HG02763 (cell line): ENCODE results near the gene FARP1.

Experiments
- ATAC-seq: cut with Tn5 transposase; IDR thresholded peaks from one replicate; pipeline ENCODE4 v1.9.1; 2021; ENCODE audit warnings: mild to moderate bottlenecking, moderate library complexity; ENCODE audit not compliant: unreplicated experiment

FARP1 gene

DNA sequence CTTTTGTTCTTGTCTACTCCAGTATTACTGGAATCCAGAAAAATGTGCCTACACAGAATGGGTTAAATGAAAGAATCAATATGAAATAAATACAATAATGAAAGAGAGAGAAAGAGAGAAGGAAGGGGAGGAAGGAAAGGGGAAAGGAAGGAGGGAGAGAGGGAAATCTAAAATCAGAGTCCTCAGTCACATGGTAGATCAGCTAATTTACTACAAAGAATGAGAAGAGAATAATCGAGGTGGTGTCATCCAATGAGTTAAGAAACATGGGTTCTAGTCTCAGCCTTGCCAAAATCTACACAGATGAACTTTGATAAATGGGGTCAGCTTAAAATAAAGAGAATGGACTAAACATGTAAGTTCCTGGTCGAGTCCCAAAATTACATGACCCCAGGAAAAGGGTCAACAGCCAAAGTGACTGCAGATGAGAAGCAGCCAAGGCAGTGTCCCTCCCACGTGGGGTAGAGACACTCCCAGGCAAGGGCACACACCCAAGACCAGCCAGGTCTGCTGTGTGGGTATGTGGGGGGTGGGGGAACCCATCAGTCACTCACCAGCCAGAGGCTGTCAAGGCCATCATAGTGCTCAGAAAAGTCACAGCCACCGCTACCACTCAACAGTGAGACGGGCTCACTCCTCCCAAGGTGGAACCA is 330.4 kb downstream of the FARP1 start:
- no peak for ATAC-seq

DNA sequence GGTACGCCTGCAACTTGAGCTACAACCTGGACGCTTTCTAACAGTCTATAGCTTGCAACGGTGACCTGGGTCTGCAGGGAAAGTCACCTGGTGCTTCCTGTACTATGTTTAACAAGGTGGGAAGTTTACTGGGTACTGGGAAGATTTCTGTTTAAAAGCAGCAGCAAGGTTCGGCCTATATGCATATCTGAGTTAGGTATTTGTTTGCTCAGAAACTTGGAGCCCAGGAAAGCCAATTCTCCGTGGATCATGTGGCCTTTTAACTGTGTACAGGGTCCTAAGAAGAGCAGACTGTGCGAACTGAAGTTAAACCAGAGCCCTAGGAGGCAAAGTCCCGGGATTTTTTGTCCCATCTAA is 330.9 kb downstream of the FARP1 start:
- no peak for ATAC-seq

DNA sequence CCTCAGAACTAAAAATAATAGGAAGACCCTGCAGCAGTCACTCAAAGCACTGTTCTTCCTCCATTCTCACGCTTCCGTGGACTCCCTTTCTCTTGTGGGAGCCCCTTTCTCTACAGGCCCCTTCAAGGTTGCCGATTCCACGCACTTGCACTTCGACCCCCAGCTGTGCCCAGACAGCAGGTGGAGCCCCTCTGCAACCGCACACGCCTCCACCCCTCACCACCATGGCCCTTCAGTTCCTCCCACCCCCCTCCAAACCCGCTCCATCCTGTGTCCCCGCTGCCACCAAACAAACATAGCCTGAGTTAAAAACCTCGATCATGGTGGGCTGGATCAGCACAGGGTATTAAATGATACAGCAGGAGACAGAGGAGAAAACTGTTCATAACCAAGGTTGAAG is 331.4 kb downstream of the FARP1 start:
- no peak for ATAC-seq

DNA sequence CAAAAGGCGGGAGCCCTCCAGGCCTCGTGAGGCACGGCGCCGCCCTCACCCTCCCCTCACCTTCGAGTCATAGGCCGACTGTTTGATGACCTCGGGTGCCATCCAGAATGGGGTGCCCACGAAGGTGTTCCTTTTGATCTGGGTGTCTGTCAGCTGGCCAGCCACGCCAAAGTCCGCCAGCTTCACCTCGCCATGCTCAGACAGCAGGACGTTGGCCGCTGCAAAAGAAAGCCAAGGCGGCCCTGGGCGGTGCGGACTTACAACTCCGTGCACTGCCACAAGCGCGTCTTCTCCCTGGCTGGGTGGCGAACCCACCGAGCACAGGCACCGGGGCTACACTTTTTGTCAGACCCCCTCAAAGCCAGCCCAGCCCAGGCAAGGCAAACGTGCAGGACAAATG is 331.9 kb downstream of the FARP1 start:
- ATAC-seq: no peak

DNA sequence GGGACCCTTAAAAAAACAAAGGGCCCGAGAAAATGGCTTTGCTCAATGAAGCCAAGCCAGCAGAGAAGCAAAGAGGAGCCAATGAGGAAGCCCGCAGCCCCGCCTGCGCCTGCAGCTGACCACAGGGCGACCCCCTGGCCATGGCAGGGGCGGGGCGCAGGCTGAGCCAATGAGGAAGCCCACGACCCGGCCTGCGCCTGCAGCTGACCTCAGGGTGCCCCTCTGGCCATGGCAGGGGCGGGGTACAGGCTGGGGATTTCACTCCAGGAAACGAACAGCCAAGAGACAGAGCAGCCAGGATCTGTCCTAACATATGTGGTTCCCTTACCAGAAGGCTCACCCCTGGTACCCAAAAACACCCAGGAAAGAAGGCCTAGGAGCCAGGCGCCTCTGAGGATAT is 332.6 kb downstream of the FARP1 start:
- no peak for ATAC-seq

DNA sequence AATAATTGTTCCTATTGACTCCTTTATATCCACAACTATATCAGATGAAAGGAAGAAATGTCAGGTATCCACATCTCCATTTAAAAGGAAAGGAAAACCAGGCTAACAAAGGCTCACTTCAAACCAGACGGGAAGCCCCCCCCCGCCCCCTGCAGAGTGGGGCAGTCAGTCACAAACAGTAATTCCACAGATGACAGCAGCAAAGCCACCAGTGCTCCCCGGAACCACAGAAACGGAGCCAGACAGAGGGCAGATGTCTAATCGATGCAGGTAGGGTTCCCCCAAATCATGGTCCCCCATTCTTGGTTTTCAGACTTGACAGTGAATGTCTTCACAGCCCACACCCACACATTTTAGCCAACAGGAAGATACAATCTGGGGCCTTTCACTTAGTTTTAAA is 333.2 kb downstream of the FARP1 start:
- peak; percentile 19 for ATAC-seq

DNA sequence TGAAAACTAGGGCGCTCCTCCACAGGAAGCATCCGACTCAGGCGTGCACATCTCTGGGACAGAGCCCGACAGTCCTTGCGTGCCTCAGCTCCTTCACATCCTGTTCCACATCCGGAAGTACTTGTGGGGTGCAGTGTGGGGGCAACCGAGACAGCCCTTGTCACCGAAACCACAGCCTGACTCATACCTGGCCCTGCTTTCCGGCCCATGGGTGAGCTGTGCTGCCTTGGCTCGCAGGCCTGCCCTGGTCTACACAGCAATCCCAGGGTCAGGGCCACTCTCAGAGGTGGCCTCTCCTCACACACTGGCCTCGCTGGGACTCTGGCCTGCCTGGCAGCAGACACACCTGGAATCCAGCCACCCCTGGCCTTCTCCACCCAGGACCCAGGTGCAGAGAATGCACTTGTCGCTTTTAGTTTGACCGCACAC is 333.7 kb downstream of the FARP1 start:
- ATAC-seq: peak; percentile 93

DNA sequence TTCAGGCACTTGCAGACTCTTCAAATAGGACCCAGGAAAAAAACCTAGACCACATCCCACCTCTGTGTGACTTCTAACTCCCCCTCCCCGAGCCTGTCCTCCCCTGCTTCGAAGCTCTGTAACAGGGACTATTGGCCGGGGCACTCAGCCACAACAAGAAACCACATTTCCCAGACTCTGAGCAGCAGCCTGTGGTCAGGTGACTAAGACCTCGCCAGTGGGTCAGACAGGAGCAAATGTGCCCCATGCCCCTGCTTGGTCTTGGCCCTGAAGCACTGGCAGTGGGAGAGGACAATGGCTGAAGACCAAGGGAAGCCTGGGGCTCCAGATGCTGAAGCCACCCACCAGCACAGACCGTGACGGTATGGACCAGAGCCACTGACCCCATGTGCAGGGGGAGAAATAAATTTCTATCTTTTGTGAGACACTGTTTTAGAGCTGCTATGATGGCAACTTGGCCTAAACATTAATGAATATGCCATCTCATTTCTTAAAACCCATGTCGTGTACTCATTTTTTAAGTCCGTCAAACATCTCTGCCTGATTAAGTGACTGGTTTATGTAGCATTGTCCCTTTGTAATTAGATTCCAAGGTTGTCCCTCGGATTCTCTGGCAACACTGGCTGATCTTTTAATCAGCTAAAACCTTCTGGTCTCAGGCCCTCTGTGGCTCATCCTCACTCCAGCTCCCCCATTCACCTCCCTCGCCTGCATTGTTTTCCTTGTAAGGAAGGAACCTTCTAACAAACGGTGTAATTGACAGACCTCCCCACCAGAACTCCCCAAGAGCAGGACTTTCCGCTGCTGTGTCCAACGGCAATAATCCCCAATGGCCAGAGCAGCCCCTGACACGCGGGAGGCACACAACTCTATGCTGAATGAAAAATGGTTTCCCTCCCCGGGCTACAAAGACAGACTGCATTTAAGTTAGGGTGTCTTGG is 335.6 kb downstream of the FARP1 start:
- peak; percentile 38 for ATAC-seq

DNA sequence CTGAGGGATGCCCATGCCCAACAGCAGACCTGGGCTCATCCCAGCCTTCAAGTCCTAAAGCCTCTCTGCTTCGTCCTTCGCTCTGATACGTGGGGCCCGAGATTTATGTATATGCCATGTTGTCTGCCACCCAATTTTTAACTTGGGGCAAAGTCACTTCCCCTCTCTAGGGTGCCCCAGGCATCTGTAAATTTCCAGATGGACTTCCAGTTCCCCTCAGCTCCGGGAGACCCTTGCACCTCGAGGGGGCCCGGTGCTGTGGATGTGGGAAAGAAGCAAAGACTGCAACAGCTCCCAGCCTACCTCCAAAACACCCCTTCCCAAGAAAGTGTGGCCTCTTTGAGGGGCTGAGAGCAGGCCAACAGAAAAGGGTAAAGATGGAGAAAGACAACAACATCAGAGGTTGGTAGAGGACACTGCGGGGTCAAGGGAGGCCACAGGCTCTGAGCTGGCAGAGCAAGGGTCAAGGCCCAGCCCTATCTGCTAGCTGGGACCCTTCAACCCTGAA is 336.7 kb downstream of the FARP1 start:
- no peak for ATAC-seq

DNA sequence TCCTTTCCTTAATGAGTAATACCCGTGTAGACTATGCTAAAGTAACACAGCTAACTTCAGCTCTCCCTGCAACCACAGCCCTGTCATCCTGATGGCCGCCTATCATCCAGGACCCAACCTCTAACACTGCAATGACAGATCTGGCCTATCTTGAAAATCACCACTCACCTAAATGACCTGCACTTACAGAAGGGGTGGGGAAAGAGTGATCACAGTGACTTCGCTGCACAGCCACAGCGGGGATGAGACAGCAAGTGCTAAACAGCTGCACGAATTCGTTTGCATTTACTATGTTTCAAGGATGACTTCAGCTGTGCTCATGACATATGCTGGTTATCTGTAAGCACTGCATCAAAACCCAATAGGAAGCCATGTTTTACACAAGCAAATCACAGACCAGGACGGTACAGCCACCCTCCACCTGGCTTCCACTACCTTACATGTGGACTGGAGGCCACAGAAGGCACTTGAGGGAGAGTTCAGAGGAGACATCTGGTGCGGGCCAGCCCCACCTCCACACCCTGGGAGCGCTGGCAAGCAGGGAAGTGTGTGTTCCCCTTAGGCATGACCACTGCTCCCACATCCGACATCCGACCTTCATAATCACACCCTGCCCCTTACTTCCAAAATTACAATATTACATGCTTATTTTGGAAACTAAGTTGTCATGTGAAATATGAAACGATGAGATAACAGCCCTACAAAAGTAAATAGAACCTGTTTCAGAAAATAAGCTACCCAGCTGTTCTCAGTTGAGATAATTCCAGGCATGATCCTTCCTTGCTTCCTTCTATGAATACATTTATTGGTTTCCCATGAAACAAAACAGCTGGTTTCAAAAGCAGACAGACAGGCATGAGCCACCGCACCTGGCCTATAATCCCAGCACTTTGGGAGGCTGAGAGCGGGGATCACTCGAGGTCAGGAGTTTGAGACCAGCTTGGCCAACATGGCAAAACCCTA is 338.3 kb downstream of the FARP1 start:
- ATAC-seq: no peak

DNA sequence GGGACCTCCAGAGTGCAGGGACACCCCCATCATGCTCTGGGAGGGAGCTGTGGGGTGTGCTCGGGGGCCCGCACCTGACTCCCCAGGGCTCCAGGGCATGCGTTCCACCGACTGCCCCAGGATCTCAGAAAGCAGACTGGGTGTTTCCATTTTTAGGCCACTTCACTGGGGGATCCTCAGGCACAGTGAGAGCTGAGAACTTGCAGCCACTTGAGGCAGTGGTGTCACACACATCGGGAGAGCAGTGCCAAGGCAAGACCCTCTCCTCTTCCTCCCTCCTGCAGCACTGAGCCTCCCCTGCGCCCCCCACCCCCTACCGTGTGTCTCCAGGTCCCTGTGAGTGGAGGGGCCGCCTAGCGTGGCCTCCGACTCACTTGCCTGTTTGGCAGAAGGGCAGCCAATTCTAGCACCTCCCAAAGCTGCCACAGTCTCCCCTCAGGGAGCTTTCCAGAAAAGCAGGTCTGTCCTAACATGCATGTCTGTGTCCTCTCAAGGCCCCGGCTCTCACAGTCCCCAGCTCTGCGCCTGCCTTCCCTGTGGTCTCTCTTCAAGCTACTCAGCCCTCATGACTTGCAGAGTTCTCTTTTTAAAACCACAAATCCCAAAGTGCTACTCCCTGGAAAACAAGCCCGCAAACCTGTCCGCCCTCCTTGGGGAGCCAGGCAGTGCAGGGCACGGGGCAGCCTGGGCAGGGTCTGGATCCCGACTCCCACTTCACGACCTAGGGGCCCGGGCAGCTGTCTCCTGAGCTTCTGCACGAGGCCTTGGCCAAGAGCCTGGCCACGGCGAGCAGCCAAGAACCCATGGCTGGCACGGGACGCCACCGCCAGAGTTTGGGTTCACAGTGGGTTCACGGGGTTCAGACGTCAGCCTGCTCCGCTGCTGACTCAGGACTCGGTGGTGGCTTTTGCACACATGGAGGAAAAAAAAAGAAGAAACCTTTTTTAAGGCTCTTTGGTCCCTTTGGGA is 339.9 kb downstream of the FARP1 start:
- ATAC-seq: no peak

DNA sequence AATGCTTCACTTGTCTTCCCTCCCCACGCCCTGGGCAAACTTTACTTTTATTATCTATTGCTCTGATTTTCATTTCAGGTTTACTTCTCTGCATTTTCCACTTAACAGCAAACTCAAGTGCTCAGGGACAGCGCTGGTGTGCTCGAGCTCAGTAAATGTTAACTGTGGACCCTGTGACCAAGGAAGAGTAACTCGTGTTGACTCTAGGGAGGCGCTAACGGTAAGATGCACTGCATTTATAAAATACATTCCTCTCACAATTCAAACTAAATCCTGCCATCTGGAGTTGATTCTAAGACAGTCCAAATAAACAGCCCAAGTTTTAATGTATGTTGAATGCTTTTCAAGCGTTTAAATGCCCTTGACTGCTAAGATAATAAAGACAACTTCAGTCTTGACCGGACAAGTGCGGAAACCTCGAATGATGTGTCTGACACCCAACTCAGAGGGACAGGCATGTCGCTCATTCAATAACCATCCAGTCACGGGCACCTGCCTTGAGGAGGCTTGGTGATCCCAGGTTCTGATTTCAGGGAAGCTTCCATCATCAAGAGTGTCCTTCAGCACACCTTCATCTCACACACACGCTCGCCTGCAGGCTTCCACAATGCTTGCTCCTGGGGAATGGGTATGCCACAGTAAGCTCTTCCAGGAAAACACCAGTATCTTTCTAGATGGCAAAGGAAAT is 340.9 kb downstream of the FARP1 start:
- ATAC-seq: no peak

DNA sequence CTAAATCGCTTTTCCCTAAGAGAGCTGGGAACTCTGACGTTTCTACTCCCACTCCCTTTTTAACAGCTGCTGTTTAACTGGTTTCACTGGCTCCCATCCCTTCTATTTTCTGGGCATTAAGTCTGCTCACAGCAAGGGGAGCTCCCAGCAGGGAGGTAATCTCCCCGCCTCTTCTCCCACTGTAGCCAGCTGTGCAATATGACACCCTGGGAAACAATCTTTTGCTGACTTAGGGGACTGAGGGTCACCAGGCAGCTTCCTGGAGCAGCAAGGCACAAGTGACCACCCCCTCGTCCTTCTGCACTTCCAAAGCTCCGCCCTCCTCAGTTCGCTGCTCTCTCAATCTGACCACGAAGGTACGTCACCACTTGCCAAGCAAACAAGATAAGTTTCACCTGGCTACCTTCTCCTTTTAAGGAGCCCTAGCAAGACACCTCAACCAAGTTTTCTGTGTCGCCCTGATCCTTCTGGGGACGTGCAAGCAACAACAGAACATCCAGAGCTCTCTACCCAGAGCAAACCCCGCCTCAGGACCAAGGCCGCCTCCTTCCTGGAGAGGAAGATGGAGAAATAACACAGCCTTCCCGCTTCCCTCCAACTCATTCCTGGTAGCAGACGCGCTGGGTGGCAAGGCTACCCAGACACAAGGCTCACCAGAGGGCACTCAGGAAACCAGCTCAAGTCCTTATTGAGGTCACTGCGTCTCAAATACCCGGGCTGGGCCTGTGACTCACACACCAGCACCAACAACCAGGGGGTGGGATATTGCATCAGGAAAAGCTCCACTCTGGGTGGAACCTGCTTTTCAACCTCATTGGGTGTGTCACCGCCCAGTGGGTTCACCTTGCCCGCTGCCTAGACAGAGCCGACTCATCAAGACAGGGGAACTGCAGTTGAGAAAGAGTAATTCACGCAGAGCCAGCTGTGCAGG is 341.7 kb downstream of the FARP1 start:
- no peak for ATAC-seq

DNA sequence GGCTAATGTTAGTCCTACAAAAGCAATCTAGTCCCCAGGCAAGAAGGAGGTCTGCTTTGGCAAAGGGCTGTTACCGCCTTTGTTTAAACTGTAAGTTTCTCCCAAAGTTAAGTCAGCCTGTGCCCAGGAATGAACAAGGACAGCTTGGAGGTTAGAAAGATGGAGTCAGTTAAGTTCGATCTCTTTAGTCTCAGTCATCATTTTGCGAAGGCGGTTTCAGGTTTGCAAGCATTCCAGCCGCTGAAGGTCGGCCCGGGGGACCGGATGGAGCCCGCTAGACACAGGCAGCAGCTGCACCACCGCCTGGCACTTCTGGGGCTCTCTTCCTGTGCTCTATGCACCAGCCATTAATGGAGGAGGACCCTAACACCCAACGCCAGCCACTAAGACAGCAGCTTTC is 342.7 kb downstream of the FARP1 start:
- no peak for ATAC-seq

DNA sequence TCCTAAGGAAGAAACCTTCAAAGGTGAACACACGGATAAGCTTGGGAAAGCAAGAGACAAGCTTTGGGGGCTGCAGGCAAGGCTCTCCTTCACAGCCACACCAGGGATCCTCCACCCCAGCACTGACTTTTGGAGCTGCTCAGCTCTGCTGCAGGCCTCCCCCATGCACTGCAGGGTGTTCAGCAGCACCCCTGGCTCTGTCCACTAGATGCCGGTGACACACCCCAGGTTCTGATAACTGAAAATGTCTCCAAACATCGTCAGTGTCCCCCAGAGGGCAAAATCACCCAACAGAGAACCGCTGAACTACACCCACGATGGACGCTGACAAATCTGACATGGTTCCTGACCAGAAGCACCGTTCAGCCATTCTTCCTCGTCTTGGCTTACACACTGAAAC is 343.5 kb downstream of the FARP1 start:
- no peak for ATAC-seq

DNA sequence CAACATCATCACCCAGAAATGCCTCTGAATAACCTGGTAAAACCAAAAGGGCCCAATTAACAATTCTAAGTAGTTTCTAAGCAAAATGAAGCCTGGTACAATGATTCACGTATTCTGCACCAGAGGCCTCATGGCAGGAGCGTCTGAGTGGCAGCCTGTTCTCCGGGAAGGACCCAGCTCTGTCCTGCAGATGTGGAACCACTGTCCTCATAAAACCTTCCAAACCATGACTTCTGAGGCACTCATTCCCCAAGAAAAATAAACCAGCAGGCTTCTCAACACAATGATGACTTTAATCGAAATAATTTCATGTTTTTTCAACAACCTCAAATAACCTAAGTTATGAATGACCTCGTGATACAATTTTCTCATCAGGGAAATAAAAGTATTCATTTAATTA is 344.1 kb downstream of the FARP1 start:
- no peak for ATAC-seq

DNA sequence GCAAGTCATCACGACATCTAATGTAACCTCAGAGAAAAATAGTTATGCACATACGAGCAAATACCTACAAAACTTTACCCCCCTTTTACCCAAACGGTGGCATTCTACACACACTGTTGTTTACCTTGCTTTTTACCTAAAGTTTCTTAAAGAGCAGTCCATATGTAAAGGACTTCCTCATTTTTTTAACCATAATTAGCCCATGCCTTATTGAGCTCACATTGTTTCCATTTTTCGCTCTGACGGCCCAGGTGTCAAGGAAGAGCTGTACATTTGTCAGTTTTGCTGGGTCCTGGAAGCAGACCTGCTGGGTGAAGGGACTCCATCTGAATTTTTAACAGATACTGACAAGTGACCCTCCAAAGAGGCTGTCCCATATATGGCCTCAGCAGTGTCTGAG is 344.6 kb downstream of the FARP1 start:
- no peak for ATAC-seq

DNA sequence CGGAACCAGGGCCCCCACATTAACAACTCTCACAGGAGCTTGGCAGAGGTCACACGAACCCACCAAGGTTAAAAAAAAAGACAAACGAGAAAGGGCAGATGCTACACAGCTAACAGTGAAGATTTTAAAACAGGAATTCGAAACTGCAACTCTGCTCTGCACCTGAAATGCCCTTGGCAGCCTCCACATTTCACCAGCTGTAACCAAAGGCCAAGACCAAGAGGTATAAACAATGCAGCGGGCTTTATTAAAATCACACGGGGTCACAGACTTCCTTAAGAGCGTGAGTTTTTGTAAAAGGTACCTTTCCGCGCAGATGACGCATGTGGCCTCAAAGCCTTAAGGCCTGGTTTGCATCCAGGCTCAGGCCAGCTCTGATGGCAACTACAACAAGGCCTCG is 345.8 kb downstream of the FARP1 start:
- ATAC-seq: peak; percentile 74
